IPS-15b (cell line): Measurements from ENCODE around the gene CEMIP.

Experiments
- H3K27me3 ChIP-seq: one replicate; pipeline ENCODE4 v1.6.1; 2013; ENCODE audit warnings: low read length; ENCODE audit not compliant: control insufficient read depth, insufficient read depth
- H3K36me3 ChIP-seq: one replicate; pipeline ENCODE4 v1.6.1; 2013; ENCODE audit warnings: low read length; ENCODE audit not compliant: control insufficient read depth, insufficient read depth
- H3K4me1 ChIP-seq: one replicate; pipeline ENCODE4 v1.6.1; 2013; ENCODE audit warnings: mild to moderate bottlenecking, low read length; ENCODE audit not compliant: control insufficient read depth, insufficient read depth
- H3K4me3 ChIP-seq: one replicate; pipeline ENCODE4 v1.5.1; 2013; ENCODE audit warnings: low read depth, low read length
- H3K9ac ChIP-seq: one replicate; pipeline ENCODE4 v1.6.1; 2013; ENCODE audit warnings: low read depth, mild to moderate bottlenecking, low read length
- H3K9me3 ChIP-seq: one replicate; pipeline ENCODE4 v1.6.1; 2013; ENCODE audit warnings: mild to moderate bottlenecking, low read length; ENCODE audit not compliant: control insufficient read depth, insufficient read depth

CEMIP gene

DNA sequence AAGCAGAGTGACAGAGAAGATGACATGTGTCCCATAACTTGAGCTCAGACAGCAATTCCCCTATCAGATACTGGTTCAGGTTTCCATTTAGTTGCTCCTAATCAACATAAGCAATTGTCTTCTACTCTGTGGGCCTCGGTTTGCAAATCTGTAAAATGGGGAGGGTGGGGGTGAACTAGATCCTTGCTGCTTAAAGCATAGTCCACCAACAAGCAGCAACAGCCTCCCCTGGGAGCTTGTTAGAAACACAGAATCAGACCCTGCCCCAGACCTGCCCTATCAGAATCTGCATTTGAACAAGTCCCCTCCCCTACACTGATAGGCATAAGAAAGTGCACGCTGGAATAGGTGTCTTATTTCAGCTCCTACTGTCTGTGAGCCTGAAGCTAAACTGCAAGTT, 87.8 kb downstream of the CEMIP start:
- Histone ChIP-seq H3K4me1 (peaks cover 25% of the 10 kb centered on the region), H3K4me3 (no peak overlapping the region), H3K9ac (no peak overlapping the region), H3K36me3 (no peaks in the 10 kb centered on the region), H3K9me3 (no peaks in the 10 kb centered on the region), H3K27me3 (no peaks in the 10 kb centered on the region)

DNA sequence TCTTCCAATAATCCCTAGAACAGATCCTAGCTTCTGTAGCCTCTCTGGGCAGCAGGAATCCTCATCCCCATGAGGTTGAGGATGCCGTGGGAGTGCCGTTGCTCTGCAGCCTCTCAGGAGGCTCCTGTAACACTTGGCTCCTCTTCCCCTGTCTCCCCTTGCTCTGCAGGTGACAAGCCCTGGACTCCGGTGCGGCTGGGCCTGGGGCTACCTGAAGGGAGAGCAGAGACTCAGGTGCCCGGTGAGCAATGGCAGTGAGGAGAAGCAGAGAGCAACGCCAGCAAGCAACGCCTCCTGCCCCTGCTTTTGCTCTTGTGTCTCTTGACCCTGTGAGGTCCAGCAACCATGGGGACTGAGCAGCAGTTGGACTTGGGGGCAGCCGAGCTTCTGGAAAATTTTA, 91.2 kb downstream of the CEMIP start:
- Histone ChIP-seq H3K27me3 (no peaks in the 10 kb centered on the region), H3K36me3 (no peaks in the 10 kb centered on the region), H3K4me1 (peaks cover 14% of the 10 kb centered on the region), H3K4me3 (no peak overlapping the region), H3K9me3 (no peaks in the 10 kb centered on the region), H3K9ac (no peak overlapping the region)

DNA sequence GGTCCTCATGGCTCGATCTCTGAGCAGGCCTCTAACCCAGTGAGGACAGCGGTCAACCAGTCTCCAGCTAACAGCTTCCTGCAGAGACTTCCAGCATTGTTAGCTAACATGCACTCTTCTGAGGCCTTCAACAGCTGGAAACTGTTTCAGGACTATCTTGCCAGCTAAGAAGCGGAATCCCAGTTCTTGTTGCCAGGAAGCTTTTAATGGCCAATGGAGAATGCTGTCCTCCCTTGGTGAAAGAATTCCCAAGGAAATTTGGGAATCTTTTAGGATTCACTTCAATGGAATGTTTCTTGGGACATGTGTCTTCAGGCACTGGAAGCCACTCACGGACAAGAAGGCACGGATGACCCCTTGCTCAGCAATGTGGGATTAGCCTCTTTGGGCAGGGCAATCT, 91.7 kb downstream of the CEMIP start:
- no peaks in the 10 kb centered on the region for H3K36me3 ChIP-seq

DNA sequence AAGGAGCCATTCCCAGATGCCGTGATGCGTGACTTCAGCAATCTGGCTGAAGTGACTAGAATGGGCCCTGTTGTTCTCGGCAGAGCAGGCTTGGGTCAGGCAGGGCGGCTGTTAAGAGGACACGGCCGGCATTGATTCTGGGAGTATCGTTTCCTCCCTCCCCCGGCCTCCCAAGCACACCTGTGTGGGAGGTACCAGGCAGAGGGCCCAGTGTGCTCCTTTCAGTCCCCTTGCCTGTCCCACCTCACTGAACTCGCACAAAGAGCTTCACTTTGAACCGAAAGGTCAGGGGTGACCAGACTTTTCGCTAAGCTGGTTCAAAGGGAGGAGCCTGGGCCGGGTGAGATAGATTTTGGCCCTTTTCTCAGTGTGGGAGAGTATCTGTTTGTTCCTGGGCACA, 92.7 kb downstream of the CEMIP start:
- Histone ChIP-seq H3K27me3 (no peaks in the 10 kb centered on the region), H3K4me3 (no peak overlapping the region), H3K9ac (no peak overlapping the region), H3K4me1 (peaks cover 11% of the 10 kb centered on the region), H3K9me3 (no peaks in the 10 kb centered on the region), H3K36me3 (no peaks in the 10 kb centered on the region)

More for the DNA sequence above, 91.7 kb downstream of the CEMIP start:
- Histone ChIP-seq H3K4me1 (peaks cover 14% of the 10 kb centered on the region), H3K9ac (no peak overlapping the region), H3K4me3 (no peak overlapping the region), H3K27me3 (no peaks in the 10 kb centered on the region), H3K9me3 (no peaks in the 10 kb centered on the region)

DNA sequence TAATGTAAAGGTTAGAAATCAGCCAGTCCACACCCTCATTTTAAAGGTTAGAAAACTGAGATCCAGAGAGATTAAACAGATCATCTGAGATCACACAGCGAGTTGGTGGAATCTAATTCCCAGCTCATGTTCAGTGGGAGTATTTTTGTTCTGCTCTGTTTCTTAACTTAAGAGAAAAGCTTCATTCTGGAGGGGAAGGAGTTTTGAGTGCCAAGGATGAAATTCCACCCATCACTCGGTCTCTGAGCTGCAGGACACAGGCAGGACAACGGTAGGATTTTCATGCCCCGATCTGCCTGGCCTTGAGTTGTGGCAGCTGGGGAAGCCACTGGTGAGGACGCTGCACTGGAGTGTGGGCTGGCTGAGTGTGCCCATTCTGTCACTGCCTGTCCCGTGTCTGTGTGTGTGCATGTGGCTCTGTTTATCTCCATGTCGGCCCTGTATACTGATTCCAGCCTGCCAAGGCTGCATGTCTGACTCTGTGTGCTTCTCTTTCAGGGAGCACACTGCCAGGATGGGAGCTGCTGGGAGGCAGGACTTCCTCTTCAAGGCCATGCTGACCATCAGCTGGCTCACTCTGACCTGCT, 94.3 kb downstream of the CEMIP start:
- H3K9me3 ChIP-seq, result no peaks in the 10 kb centered on the region
- no peaks in the 10 kb centered on the region for H3K27me3 ChIP-seq
- H3K4me3 ChIP-seq, result no peak overlapping the region
- peaks cover 4% of the 10 kb centered on the region for H3K4me1 ChIP-seq
- H3K36me3 ChIP-seq, result no peaks in the 10 kb centered on the region
- H3K9ac ChIP-seq, result no peak overlapping the region

GRCh38 chr15:80875568-80876347, 96.6 kb downstream of the CEMIP start:
- H3K4me1 ChIP-seq, result peaks cover 4% of the 10 kb centered on the region
- no peaks in the 10 kb centered on the region for H3K36me3 ChIP-seq
- no peaks in the 10 kb centered on the region for H3K9me3 ChIP-seq
- H3K4me3 ChIP-seq, result no peak overlapping the region
- no peak overlapping the region for H3K9ac ChIP-seq
- H3K27me3 ChIP-seq, result no peaks in the 10 kb centered on the region

- Histone ChIP-seq H3K4me3 (no peak overlapping the region), H3K9me3 (no peaks in the 10 kb centered on the region), H3K36me3 (no peaks in the 10 kb centered on the region), H3K27me3 (no peaks in the 10 kb centered on the region), H3K9ac (no peak overlapping the region), H3K4me1 (peaks cover 4% of the 10 kb centered on the region)
These were observed 97.1 kb downstream of the CEMIP start for GRCh38 chr15:80876348-80876674.

GRCh38 chr15:80878242-80878866, 99.2 kb downstream of the CEMIP start:
- Histone ChIP-seq H3K27me3 (no peaks in the 10 kb centered on the region), H3K4me1 (peaks cover 4% of the 10 kb centered on the region), H3K9me3 (no peaks in the 10 kb centered on the region), H3K36me3 (no peaks in the 10 kb centered on the region), H3K9ac (no peak overlapping the region), H3K4me3 (no peak overlapping the region)

GRCh38 chr15:80878867-80879250, 99.7 kb downstream of the CEMIP start:
- Histone ChIP-seq H3K4me1 (peaks cover 4% of the 10 kb centered on the region), H3K9ac (no peak overlapping the region), H3K9me3 (no peaks in the 10 kb centered on the region), H3K27me3 (no peaks in the 10 kb centered on the region), H3K4me3 (no peak overlapping the region), H3K36me3 (no peaks in the 10 kb centered on the region)

- no peak overlapping the region for H3K4me3 ChIP-seq
- no peaks in the 10 kb centered on the region for H3K36me3 ChIP-seq
- H3K27me3 ChIP-seq, result no peaks in the 10 kb centered on the region
- H3K9ac ChIP-seq, result no peak overlapping the region
- peaks cover 4% of the 10 kb centered on the region for H3K4me1 ChIP-seq
- H3K9me3 ChIP-seq, result no peaks in the 10 kb centered on the region
These were observed 100.9 kb downstream of the CEMIP start for GRCh38 chr15:80880086-80880485.

- H3K27me3 ChIP-seq, result no peaks in the 10 kb centered on the region
- peaks cover 4% of the 10 kb centered on the region for H3K4me1 ChIP-seq
- H3K9ac ChIP-seq, result no peak overlapping the region
- no peaks in the 10 kb centered on the region for H3K9me3 ChIP-seq
- H3K4me3 ChIP-seq, result no peak overlapping the region
- no peaks in the 10 kb centered on the region for H3K36me3 ChIP-seq
These were observed 104.5 kb downstream of the CEMIP start for GRCh38 chr15:80883641-80884040.

GRCh38 chr15:80885016-80885579, 105.9 kb downstream of the CEMIP start:
- Histone ChIP-seq H3K27me3 (no peaks in the 10 kb centered on the region), H3K4me1 (peaks cover 4% of the 10 kb centered on the region), H3K9me3 (no peaks in the 10 kb centered on the region), H3K36me3 (no peaks in the 10 kb centered on the region), H3K4me3 (no peak overlapping the region), H3K9ac (no peak overlapping the region)
